ENCODE results near the gene QRFP. TPM values are rescaled to one million over a fixed set of nuclear protein-coding genes. Genes with fewer than 3 reads are reported as not detected.
A peak's percentile ranks its signal among the peaks of the same experiment; 100 is the strongest.

Gene QRFP
- total RNA-seq, 1 donor from 2014 or later = not detected

DNA sequence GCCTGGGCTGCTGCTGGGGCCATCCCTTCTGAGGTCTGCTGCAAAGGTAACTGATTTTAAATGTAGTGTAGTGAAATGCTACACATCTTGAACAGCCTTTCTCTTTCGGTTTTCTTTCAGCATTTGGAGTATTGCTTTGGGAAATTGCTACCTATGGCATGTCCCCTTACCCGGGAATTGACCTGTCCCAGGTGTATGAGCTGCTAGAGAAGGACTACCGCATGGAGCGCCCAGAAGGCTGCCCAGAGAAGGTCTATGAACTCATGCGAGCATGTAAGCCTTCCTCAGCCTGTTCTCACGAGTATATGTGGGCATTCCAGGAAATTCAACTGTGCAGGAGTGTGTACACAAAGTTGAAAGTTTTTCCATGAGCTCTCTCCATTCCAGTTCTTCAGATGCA lies 18.3 kb downstream of the QRFP start:
- DNase-seq (ENCODE audit: low spot score) (no peak), ATAC-seq (no peak)

DNA sequence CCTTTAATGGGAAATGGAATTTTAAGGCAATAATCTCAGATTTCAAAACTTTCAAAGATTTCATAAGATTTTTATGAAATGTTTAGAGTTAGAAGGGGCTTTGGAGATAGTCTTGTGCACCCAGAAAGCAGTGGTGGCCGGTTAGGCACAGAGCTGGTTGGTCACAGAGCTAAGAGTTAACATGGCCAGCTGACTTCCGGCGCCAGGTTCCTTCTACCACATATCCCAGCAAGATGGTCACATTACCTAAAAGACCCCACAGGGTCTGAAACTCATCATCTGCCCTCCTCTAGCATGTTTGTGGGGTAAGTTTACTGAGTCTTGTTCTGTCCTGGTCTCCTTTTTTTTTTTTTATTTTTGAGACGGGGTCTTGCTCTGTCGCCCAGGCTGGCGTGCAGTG lies 19.3 kb downstream of the QRFP start:
- no peak for ATAC-seq
- no peak for DNase-seq (ENCODE audit: low spot score)

DNA sequence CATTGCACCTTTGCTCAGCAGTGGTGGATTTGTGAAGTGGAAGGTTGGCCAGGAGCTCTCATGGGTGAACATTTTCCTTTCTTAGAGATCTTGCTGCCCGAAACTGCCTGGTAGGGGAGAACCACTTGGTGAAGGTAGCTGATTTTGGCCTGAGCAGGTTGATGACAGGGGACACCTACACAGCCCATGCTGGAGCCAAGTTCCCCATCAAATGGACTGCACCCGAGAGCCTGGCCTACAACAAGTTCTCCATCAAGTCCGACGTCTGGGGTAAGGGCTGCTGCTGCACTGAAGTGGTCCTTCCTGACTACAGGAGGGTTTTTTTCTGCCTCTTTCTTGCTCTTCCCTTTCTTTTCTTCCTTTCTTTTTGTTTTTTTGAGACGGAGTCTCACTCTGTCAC lies 21.8 kb downstream of the QRFP start:
- DNase-seq (ENCODE audit: low spot score) (no peak), ATAC-seq (no peak)

DNA sequence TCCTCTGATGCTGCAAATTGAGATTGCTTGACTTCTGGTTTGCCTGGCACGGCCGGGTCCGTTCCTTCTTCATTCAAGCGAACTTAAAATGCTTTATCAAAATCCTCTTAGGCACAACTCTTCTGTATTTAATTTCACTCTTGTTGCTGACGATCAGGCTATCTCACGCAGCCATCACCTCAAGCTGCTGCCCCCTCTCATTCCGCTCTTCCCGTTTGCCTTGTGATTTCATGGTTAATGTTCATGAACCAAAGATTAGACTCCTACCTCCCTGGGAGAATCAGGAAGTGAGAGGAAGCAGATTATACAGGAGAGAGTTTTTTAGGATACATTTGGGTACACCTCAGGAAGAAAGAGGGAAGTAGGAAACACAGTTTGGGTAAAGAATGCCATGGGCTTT lies 22.6 kb downstream of the QRFP start:
- no peak for ATAC-seq
- DNase-seq (ENCODE audit: low spot score) = no peak

DNA sequence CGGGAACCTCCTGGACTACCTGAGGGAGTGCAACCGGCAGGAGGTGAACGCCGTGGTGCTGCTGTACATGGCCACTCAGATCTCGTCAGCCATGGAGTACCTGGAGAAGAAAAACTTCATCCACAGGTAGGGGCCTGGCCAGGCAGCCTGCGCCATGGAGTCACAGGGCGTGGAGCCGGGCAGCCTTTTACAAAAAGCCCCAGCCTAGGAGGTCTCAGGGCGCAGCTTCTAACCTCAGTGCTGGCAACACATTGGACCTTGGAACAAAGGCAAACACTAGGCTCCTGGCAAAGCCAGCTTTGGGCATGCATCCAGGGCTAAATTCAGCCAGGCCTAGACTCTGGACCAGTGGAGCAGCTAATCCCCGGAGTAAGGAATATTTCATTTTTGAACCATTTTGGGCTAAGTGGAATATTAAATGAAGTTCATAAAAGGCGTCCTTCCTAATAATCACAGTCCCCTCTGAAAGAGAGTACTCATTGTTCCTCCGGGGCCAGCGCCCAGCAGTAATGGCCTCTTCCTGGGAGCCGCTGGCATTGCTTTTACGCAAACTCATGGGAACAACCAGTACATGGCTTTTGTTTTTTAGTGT lies 23.6 kb downstream of the QRFP start:
- peak; percentile 93 for DNase-seq (ENCODE audit: low spot score)
- ATAC-seq = peak; percentile 91

DNA sequence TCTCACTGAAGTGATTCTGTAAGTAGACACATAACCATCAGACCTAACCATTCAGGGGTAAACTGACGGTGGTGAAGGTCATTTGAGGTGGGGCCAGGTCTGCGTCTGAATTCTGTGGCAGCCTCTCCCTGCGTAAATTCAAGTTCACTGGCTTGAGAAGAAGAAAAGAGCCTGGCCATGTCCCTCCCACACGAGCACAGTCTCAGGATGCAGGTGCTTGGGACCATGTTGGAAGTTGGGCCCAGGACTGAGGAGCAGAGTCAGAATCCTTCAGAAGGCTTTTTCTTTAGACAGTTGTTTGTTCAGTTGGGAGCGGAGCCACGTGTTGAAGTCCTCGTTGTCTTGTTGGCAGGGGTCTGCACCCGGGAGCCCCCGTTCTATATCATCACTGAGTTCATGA lies 24.1 kb downstream of the QRFP start:
- DNase-seq (ENCODE audit: low spot score) (no peak), ATAC-seq (peak; percentile 33)

DNA sequence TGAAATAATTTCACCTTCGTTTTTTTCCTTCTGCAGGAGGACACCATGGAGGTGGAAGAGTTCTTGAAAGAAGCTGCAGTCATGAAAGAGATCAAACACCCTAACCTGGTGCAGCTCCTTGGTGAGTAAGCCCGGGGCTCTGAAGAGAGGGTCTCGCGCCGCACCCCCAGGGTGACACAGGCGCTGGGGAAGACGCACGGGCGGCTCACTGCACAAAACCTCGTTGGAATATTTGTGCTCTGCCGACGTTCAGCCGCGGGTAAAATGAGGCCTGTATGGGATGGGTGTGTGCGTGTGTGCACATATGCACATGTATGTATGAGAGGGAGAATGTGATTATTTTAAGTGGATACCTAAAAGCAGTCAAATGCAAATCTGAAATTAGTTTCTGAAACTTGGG lies 24.5 kb downstream of the QRFP start:
- no peak for DNase-seq (ENCODE audit: low spot score)
- no peak for ATAC-seq

DNA sequence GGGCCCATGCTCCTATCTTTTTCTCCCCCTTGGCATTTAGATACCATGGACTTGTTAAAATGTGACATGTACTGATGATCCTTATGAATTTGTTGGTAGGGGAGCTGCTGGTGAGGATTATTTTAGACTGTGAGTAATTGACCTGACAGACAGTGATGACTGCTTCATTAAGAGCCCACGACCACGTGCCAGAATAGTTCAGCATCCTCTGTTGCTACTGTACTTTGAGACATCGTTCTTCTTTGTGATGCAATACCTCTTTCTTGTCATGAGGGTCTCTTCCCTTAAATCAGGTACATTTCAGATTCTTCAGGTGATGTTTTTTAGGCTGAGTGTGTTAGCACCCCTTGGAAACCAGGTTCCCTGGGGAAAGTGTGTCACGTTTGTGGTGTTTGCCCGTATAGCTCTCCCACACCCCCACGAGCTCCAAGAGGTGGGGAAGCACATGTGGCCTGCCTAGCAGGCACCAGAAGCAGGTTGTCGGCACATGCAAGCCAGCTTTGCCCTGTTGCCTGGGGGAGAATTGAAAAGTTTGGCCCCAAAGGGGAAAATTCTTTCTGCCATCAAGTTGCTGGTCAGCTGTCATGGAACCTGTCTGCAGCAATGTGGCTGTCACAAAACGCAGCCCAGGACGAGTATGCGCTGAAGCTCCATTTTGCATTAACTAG lies 25.1 kb downstream of the QRFP start:
- no peak for DNase-seq (ENCODE audit: low spot score)

DNA sequence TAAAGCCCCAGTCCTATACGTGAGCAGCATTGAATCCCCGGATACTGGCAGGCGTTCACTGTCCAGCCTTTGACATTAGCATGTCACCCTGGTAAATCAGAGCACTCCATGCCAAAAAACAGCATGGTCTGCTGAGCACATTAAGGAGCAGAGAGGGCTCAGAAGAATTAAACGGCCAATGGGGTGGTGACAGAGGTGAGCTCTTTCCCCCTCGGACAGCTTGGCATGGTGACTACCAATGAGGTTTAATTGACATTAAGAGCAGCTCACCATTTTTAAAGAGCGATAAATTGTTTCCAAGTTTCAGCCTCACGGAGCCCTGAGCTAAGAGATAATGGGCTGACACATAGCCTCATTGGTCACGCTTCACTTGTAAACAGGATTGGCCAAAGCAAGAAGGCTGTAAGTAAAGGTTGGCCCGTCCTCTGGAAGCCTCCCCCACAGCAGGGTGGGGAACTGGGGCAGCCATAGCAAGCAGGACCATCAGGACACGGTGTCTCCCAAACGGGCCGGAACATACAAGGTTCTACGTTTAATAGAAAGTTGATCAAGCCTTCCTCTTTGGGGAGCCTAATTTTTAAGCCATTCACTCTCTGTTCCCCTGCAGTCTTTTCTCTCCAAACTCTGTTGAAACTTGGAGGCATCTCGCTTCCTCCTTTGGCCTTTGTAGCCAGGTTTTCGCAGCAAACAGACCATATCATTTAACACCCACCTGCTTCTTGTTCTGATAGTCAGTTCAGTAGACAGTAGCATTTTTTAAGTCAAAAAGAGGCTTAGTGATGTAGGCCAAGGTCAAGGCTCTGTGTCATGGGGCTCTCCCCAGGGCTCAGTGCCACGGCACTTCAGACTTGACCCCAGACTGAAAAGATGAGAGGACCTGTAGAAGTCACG lies 25.9 kb downstream of the QRFP start:
- ATAC-seq = no peak
- DNase-seq (ENCODE audit: low spot score) = no peak

More for the DNA sequence above, 25.1 kb downstream of the QRFP start:
- no peak for ATAC-seq

DNA sequence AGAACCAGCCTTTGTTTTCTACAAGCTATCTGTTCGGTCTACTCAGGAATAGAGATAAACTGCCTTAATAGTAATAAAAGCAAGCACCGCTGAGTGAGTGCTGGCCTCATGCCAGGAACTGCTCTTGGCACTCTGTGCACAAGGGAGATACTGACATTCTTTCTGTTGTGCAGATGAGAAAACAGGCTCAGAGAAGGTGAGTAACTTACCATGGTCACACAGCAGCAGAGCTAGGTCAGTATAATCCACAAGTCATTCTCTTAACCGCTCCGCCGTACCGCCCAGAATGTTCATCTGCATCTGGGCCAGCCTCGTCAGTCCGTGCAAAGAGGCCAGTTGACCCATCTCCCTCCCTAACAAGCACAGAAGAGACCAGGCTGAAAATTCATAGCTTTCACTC lies 27.4 kb downstream of the QRFP start:
- DNase-seq (ENCODE audit: low spot score) (no peak), ATAC-seq (no peak)

DNA sequence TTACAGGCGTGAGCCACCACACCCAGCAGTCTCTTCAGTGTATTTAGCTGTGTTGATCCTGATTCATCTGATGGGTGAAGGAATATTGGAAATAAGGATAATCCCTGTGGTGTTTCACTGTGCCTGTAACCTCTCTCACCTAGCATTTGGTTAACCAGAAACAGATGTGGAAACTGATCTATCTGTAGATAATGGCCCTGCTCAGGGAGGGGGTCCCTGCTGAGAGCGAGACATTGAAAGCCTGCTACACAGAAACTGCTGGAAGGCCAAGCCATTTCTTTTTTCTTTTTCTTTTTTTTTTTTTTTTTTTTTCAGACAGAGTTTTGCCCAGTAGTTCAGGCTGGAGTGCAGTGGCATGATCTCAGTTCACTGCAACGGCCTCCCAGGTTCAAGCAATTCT lies 28.4 kb downstream of the QRFP start:
- DNase-seq (ENCODE audit: low spot score) = no peak
- ATAC-seq = no peak

DNA sequence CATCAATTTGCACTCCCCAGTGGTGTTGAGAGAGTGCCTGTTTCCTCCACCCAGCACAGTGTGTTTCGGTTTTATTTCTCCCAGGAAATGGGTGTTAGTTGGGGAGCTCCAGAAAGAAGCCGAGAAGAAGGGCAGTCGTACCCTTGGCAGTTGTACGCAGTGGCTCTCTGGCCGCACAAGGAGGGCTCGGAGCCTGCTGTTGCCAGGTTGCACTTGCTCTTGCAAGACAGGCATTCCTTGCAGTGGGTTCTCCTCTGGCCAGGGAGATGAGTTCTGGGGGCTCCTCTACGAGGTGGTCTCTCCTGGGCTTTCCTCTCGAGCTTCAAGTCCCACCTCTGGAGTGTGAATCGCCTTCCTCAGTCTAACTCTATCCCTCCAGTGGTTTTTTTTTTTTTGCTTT lies 29.1 kb downstream of the QRFP start:
- ATAC-seq (no peak), DNase-seq (ENCODE audit: low spot score) (no peak)

DNA sequence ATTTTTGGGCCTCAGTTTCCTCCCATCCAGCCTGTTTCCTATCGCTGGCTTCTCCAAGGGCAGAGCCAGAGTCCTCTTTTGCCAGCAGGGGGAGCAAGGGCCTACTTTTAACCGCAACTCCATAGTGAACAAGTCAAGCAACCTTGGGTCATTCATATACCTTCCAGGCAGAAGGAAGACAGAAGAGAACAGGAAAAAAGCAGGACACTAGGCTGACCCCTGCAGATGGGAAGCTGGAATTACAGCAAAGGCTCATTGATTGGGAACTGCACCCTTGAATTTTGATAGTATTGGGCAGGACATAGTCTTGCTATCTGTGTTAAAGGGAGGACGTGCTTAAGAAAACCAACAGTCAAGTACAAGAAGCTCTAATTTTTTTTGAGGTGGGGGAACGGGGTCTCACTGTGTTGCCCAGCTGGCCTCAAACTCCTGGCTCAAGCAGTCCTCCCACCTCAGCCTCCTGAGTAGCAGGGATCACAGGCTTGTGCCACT lies 30.1 kb downstream of the QRFP start:
- ATAC-seq (peak; percentile 83), DNase-seq (ENCODE audit: low spot score) (peak; percentile 71)

DNA sequence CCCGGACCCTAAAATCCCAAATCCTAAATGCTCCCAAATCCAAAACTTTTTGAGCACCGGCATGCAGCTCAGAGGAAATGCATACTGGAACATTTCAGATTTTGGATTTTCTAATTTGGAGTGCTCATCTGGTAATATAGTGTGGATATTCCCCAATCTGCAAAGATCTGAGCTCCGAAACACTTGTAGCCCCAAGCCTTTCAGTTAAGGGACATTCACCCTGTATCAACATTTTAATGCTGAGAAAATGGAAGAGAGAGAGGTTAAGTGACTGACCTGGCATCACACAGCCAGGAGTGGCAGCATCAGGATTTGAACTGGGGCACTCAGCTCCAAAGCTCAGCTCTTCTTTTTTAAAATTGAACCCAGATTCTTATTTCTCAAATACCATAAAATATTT lies 30.7 kb downstream of the QRFP start:
- no peak for ATAC-seq
- DNase-seq (ENCODE audit: low spot score) = no peak

DNA sequence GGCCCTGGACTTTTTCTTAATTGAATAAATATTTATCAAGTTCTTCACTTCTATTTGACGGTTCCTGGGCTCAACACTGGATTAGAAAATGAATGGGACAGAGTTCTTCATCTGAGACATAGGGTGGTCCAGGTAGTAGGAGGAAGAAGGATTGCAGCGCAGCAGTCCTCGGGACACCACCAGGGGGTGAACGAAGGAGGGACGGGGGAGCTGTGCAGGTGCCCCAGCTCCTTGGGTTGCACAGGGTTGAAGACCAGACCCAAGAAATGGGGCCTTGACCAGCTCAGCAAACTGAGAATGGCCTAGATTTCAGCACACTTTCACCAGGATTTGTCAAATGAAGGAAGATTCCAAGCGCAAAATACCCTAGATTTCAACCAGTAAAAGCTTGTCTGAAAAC lies 32.1 kb downstream of the QRFP start:
- ATAC-seq (no peak), DNase-seq (ENCODE audit: low spot score) (no peak)

DNA sequence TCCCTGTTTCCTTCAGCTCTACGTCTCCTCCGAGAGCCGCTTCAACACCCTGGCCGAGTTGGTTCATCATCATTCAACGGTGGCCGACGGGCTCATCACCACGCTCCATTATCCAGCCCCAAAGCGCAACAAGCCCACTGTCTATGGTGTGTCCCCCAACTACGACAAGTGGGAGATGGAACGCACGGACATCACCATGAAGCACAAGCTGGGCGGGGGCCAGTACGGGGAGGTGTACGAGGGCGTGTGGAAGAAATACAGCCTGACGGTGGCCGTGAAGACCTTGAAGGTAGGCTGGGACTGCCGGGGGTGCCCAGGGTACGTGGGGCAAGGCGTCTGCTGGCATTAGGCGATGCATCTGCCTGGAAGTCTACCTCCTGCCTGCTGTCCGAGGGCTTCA lies 33.9 kb downstream of the QRFP start:
- no peak for DNase-seq (ENCODE audit: low spot score)
- no peak for ATAC-seq

DNA sequence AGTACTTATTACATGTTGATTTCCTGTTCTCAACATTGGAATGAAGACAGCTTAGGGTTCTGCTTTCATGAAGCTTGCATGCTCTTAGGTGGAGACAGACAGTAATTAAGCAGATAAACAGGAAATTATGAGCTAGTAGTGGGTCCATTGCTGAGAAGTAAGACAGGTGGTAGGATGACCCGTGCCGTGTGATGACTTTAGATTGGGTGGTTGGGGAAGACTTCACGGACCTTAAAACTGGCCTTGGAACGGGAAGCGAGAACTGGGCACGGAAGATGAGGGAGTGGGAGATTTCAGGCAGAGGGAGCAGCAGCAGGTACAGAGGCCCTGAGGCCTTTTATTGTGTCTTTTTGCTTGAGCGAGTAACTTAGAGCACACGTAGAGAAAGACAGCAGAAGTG lies 34.4 kb downstream of the QRFP start:
- no peak for DNase-seq (ENCODE audit: low spot score)

DNA sequence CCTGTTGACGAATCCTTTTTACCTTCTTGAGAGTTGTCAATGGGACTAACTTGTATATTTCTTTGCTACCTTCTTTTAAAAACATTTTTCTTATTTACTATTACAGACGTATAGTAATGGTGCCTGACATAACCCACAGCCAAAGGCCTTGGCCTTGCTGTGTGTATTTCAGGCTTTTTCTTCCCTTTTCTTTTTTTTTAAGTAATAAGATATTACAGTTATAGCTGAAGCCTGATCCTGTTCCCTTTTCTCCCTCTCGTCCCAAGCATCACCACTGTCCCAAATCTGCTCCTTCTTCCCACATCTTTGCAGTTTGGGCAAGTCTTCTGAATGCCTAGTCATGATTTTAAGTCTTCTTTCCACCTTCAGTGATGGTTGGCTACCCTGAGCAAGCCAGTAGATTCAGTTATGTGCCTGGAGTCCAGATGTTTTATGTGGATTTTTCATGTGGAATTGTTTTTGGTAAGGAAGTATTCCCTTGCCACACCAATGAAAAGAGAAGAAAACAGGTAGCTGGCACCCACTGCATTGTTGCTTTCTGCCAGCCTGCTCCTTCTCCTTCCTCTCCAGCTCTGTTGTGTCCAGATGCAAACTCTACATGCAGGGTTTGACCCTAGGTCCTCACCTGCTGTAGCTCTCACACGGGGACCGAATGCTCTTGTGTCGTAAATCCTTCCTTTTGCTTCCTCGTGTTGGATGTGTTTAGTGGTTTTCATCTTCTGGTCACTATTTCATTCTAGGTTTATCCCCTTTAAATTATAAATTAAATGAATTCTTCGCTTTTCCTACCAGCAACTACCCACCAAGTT lies 35.0 kb downstream of the QRFP start:
- ATAC-seq (no peak), DNase-seq (ENCODE audit: low spot score) (no peak)

More for the DNA sequence above, 34.4 kb downstream of the QRFP start:
- no peak for ATAC-seq

DNA sequence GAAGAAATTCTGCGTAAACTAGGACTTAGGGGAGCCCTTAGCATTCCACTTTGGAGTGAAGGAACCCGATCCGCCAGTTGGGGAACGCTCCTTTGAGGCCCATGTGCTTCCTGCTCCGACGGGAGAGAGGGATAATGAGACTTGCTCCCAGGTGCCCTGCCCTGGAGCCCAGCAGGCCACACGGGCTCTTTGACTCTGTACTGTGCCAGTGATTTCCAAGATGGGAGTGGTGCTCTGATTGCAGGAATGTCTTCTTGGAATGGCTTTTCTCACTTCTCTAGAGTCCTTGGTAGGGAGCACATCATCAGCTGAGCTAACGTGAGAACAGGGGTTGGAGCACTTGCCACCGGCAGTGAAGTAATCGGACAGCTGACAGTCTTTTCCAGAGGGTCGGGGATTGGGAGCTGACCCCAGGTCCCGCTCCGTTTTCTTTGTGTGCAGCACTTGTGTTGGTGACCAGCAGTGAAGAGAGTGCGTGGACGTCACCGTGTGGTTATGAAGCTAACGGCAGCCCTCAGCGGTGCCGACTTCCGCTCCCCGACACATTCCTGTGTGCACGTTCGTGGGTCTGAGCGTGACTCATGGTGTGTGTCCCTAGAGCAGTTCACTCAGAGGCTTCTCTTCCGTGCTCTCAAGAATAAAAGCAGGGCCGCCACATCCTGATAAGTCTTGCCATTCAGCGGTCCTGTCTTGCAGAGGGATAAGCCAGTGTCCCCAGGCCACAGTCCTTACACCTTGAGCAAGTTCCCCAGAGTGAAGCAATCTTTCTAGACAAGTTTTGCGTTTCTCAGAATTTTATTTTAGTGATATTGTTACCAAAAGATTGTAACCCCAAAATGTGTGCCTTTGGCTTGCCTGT lies 35.9 kb downstream of the QRFP start:
- DNase-seq (ENCODE audit: low spot score) (no peak), ATAC-seq (peak; percentile 50)
